GM18867 (cell line): ENCODE results near the gene SLF1.

Source experiments
- ATAC-seq: cut with Tn5 transposase; IDR thresholded peaks from one replicate; pipeline ENCODE4 v1.9.1; 2021; ENCODE audit warnings: mild to moderate bottlenecking, moderate library complexity; ENCODE audit not compliant: unreplicated experiment

Gene SLF1

GRCh38 chr5:94707359-94707758 lies 88.9 kb downstream of the SLF1 start:
- ATAC-seq, result no peak

- ATAC-seq, result no peak
Measured at GRCh38 chr5:94709277-94709676, 90.8 kb downstream of the SLF1 start.

GRCh38 chr5:94711785-94712184 lies 93.3 kb downstream of the SLF1 start:
- no peak for ATAC-seq

DNA sequence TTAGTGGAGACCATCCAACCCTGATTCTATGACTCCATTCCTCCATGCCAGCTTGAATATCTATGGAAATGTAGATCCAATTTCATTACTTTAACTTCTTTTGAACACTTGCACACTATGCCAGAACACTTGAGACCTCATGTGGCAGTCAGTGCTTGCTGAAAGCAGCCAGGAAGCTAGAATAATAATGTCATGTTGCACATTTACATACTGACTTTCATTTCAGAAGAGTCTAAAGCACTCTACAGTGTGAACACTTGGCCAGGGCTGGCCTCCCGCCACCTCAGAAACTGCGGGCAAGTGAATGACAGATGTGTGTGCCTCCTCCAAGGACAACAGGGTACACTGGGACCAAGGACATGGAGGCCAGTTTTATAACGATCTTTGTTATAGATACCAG lies 97.3 kb downstream of the SLF1 start:
- ATAC-seq, result no peak

DNA sequence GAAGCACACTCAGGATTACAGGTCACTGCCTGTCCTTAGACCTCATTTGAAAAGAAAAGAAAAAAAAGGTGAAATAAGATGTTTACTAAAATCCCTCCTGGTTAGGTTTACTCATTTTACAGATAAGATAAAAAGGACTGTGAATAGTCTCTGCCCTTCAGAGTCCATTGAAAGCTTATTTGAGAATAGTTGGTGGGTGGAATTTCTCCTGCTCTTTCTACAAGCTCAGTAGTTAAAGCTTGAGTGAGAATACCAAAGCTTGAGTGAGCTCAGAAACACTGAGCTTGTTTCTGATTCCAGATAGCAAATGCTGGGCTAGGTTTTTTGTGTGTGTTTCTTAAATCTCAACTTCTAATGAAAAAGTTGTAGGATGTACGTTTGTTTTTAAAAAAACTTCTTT lies 106.7 kb downstream of the SLF1 start:
- ATAC-seq, result no peak

- no peak for ATAC-seq
Measured at GRCh38 chr5:94731471-94731870, 113.0 kb downstream of the SLF1 start.

- no peak for ATAC-seq
Measured at GRCh38 chr5:94736498-94736897, 118.0 kb downstream of the SLF1 start.

DNA sequence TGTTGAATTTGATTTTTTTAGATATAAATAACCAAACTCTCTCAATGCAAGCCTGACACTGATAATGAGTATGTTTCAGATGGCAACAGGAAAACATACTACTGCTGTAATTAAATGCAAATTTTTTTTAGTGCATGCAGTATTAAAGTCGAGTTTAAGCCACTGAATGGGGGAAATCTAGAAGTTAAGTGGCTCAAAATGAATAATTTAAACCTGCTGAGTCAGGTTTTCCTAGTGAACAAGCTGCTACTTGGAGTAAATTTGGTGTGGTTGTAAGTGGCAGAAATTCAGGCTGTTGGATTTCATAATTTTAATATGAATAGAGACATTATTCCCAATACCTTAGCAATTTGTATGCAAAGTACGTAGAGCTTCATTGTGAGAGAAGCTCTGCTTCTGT lies 121.8 kb downstream of the SLF1 start:
- ATAC-seq, result no peak

GRCh38 chr5:94742852-94743251 lies 124.4 kb downstream of the SLF1 start:
- ATAC-seq, result no peak

- ATAC-seq, result no peak
Measured at GRCh38 chr5:94744906-94745305, 126.4 kb downstream of the SLF1 start.

GRCh38 chr5:94745786-94746730 lies 127.6 kb downstream of the SLF1 start:
- peak; percentile 84 for ATAC-seq

DNA sequence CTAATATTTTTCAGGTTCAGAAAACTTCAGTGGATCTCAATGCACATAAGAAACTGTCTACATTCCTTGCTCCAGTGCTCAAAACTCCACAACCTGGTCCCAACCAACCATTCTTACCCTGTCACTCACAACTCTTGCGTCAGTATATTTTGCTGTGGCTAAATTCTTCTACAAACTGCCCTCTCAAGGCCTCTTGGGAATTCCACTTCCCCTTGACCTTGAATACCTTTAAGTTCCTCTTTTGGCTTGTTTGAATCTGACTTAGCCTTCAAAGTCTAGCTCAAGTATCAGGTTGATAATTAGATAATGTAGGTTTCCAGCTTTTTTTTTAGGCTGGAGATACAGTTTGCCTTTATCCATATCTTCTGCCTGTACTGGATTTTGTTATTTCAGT lies 128.3 kb downstream of the SLF1 start:
- ATAC-seq, result peak; percentile 56
